Measurements from ENCODE around the gene AKIRIN2.
A peak's percentile ranks its signal among the peaks of the same experiment; 100 is the strongest.

AKIRIN2 gene

GRCh38 chr6:87653074-87653962 is 48.7 kb downstream of the AKIRIN2 start:
- no peak overlapping the region for H2AFZ ChIP-seq (ENCODE audit: low read length)
- H3K4me2 ChIP-seq (ENCODE audit: low read depth, low read length), result no peak overlapping the region
- no peaks in the 10 kb centered on the region for H3K27me3 ChIP-seq (replicated peaks; ENCODE audit: insufficient read depth, low read length)
- H3K9me2 ChIP-seq (replicated peaks; ENCODE audit: insufficient read depth, low read length), result no peaks in the 10 kb centered on the region
- peaks cover 28% of the 10 kb centered on the region for H3K4me1 ChIP-seq (ENCODE audit: low read length)
- H3F3A ChIP-seq (ENCODE audit: insufficient read depth, low read length), result peaks cover 18% of the 10 kb centered on the region
- H3K36me3 ChIP-seq (replicated peaks; ENCODE audit: insufficient read depth, low read length), result peaks cover 5% of the 10 kb centered on the region; the same call in 1 of the 2 replicates
- no peak overlapping the region for H3K4me3 ChIP-seq (ENCODE audit: low read length)
- no peak for DNase-seq
- H3K9me3 ChIP-seq (replicated peaks; ENCODE audit: insufficient read depth, low read length), result no peaks in the 10 kb centered on the region
- no peak overlapping the region for H3K27ac ChIP-seq (ENCODE audit: low read length)
- no peak overlapping the region for H3K9ac ChIP-seq (ENCODE audit: low read length)
- H3K79me2 ChIP-seq (ENCODE audit: low read length), result no peaks in the 10 kb centered on the region
- H4K20me1 ChIP-seq (ENCODE audit: insufficient read depth, low read length), result no peaks in the 10 kb centered on the region
- TF ChIP-seq EZH2phosphoT487 (IDR thresholded peaks at IDR 0.05; ENCODE audit: low read length), result no peak
- TF ChIP-seq CTCF (IDR thresholded peaks at IDR 0.05; ENCODE audit: low read length), result no peak
- no peak for TF ChIP-seq EZH2 (optimal IDR thresholded peaks at IDR 0.05; ENCODE audit: low read depth, low read length)

GRCh38 chr6:87645080-87645479 is 57.0 kb downstream of the AKIRIN2 start:
- H3K27me3 ChIP-seq (replicated peaks; ENCODE audit: insufficient read depth, low read length), result no peaks in the 10 kb centered on the region
- no peaks in the 10 kb centered on the region for H3K9me3 ChIP-seq (replicated peaks; ENCODE audit: insufficient read depth, low read length)
- H4K20me1 ChIP-seq (ENCODE audit: insufficient read depth, low read length), result no peaks in the 10 kb centered on the region
- no peaks in the 10 kb centered on the region for H3K9me2 ChIP-seq (replicated peaks; ENCODE audit: insufficient read depth, low read length)
- peak overlapping the region; percentile 92 for H3K4me2 ChIP-seq (ENCODE audit: low read depth, low read length)
- peak; percentile 52 for DNase-seq
- no peaks in the 10 kb centered on the region for H3K4me1 ChIP-seq (ENCODE audit: low read length)
- H3K36me3 ChIP-seq (replicated peaks; ENCODE audit: insufficient read depth, low read length), result no peaks in the 10 kb centered on the region; the same call in 1 of the 2 replicates
- 0 out of 2 replicates have a peak, but pooled peaks cover 4% of the 10 kb centered on the region for H3F3A ChIP-seq (ENCODE audit: insufficient read depth, low read length)
- peak overlapping the region; percentile 33; the same call in 1 of the 2 replicates for H3K27ac ChIP-seq (ENCODE audit: low read length)
- peak overlapping the region; percentile 49 for H3K4me3 ChIP-seq (ENCODE audit: low read length)
- peaks cover 3% of the 10 kb centered on the region; the same call in 1 of the 2 replicates for H3K79me2 ChIP-seq (ENCODE audit: low read length)
- H3K9ac ChIP-seq (ENCODE audit: low read length), result peak overlapping the region; percentile 44; the same call in 1 of the 2 replicates
- peak overlapping the region; percentile 51 for H2AFZ ChIP-seq (ENCODE audit: low read length)
- no peak for TF ChIP-seq EZH2phosphoT487 (IDR thresholded peaks at IDR 0.05; ENCODE audit: low read length)
- TF ChIP-seq CTCF (IDR thresholded peaks at IDR 0.05; ENCODE audit: low read length), result no peak
- TF ChIP-seq EZH2 (optimal IDR thresholded peaks at IDR 0.05; ENCODE audit: low read depth, low read length), result no peak

- Histone ChIP-seq H3K9ac (ENCODE audit: low read length) (no peak overlapping the region), H3F3A (ENCODE audit: insufficient read depth, low read length) (peaks cover 9% of the 10 kb centered on the region), H3K9me3 (replicated peaks; ENCODE audit: insufficient read depth, low read length) (no peaks in the 10 kb centered on the region), H3K79me2 (ENCODE audit: low read length) (0 out of 2 replicates have a peak, but pooled peaks cover 3% of the 10 kb centered on the region), H2AFZ (ENCODE audit: low read length) (no peak overlapping the region), H3K4me1 (ENCODE audit: low read length) (peaks cover 20% of the 10 kb centered on the region), H3K4me2 (ENCODE audit: low read depth, low read length) (no peak overlapping the region), H3K36me3 (replicated peaks; ENCODE audit: insufficient read depth, low read length) (no peaks in the 10 kb centered on the region), H3K27ac (ENCODE audit: low read length) (no peak overlapping the region), H4K20me1 (ENCODE audit: insufficient read depth, low read length) (no peaks in the 10 kb centered on the region), H3K27me3 (replicated peaks; ENCODE audit: insufficient read depth, low read length) (no peaks in the 10 kb centered on the region), H3K4me3 (ENCODE audit: low read length) (no peak overlapping the region), H3K9me2 (replicated peaks; ENCODE audit: insufficient read depth, low read length) (no peaks in the 10 kb centered on the region)
- DNase-seq, result no peak
- TF ChIP-seq EZH2 (optimal IDR thresholded peaks at IDR 0.05; ENCODE audit: low read depth, low read length) (no peak), EZH2phosphoT487 (IDR thresholded peaks at IDR 0.05; ENCODE audit: low read length) (no peak), CTCF (IDR thresholded peaks at IDR 0.05; ENCODE audit: low read length) (no peak)
Measured at GRCh38 chr6:87641065-87641692, 60.9 kb downstream of the AKIRIN2 start.
